CD14-positive monocyte (primary cell): ENCODE measurements around the gene RPS27L. TPM values are rescaled to one million over a fixed set of nuclear protein-coding genes. Genes with fewer than 3 reads are reported as not detected.

Experiments used
- DNase-seq, 3 donors: peaks; one replicate each; pipeline ENCODE4 v3.0.0-alpha.2; 2011 to 2022
- H2AFZ ChIP-seq: 2 replicates; pipeline ENCODE4 v1.6.0; 2012; ENCODE audit warnings: mild to moderate bottlenecking, low read depth, low read length, inconsistent platforms; ENCODE audit not compliant: insufficient read depth, poor library complexity, severe bottlenecking
- H3K27ac ChIP-seq, 2 donors: 1 replicate in 1 of 2; 2 replicates in 1 of 2; pipeline ENCODE4 v1.5.1; 2012 to 2013; ENCODE audit warnings: low read length in 2 of 2, control low read depth in 1 of 2, inconsistent platforms in 1 of 2, low read depth in 1 of 2, mild to moderate bottlenecking in 1 of 2
- H3K27me3 ChIP-seq, 2 donors: one replicate each; pipeline versions ENCODE4 v1.6.0 to v1.6.1; 2011 to 2013; ENCODE audit warnings: low read length in 2 of 2; ENCODE audit not compliant: control insufficient read depth in 2 of 2, insufficient read depth in 2 of 2
- H3K36me3 ChIP-seq, 2 donors: replicated peaks in 1 of 2; 1 replicate in 1 of 2; 2 replicates in 1 of 2; pipeline versions ENCODE4 v1.5.1 to v1.6.1; 2012 to 2013; ENCODE audit warnings: low read length in 2 of 2, control low read depth in 1 of 2, inconsistent platforms in 1 of 2, mild to moderate bottlenecking in 1 of 2; ENCODE audit not compliant: insufficient read depth in 2 of 2, control insufficient read depth in 1 of 2
- H3K4me1 ChIP-seq, 2 donors: 1 replicate in 1 of 2; 2 replicates in 1 of 2; pipeline versions ENCODE4 v1.5.1 to v1.6.1; 2012 to 2013; ENCODE audit warnings: low read length in 2 of 2, control low read depth in 1 of 2, inconsistent platforms in 1 of 2, mild to moderate bottlenecking in 1 of 2, moderate library complexity in 1 of 2; ENCODE audit not compliant: insufficient read depth in 2 of 2, control insufficient read depth in 1 of 2
- H3K4me2 ChIP-seq: replicated peaks from 2 replicates; pipeline ENCODE3; 2012; ENCODE audit warnings: low read length, moderate library complexity, mild to moderate bottlenecking; ENCODE audit not compliant: poor library complexity, severe bottlenecking; ENCODE audit errors: extremely low read depth
- H3K4me3 ChIP-seq, 3 experiments: fragments of 200-600 bp in 1 of 3; sonication (generic) in 1 of 3; replicated peaks in 1 of 3; 1 replicate in 2 of 3; 2 replicates in 1 of 3; pipeline ENCODE4 v1.5.1; 2011 to 2013; ENCODE audit warnings: low read length in 3 of 3, mild to moderate bottlenecking in 3 of 3, control low read depth in 2 of 3, low read depth in 2 of 3, inconsistent platforms in 1 of 3, moderate library complexity in 1 of 3
- H3K79me2 ChIP-seq: 2 replicates; pipeline ENCODE4 v1.6.0; 2012; ENCODE audit warnings: mild to moderate bottlenecking, control low read depth, inconsistent platforms, low read length, moderate library complexity; ENCODE audit not compliant: insufficient read depth
- H3K9ac ChIP-seq: 2 replicates; pipeline ENCODE4 v1.6.0; 2017; ENCODE audit warnings: low read length, mild to moderate bottlenecking; ENCODE audit not compliant: insufficient read depth, poor library complexity, severe bottlenecking
- H3K9me3 ChIP-seq, 2 donors: replicated peaks in 1 of 2; 1 replicate in 1 of 2; 2 replicates in 1 of 2; pipeline versions ENCODE4 v1.5.1 to v1.6.1; 2012 to 2013; ENCODE audit warnings: low read length in 2 of 2, control low read depth in 1 of 2; ENCODE audit not compliant: control insufficient read depth in 1 of 2, insufficient read depth in 1 of 2
- H4K20me1 ChIP-seq: 2 replicates; pipeline ENCODE4 v1.6.0; 2012; ENCODE audit warnings: mild to moderate bottlenecking, low read length, control low read depth, moderate library complexity; ENCODE audit not compliant: insufficient read depth
- H3K27ac Mint-ChIP-seq, 7 donors: one replicate each; pipeline ENCODE4 v1.8.0; 2020; ENCODE audit warnings: mild to moderate bottlenecking in 7 of 7, mixed read lengths in 7 of 7, moderate library complexity in 6 of 7, inconsistent platforms in 2 of 7
- H3K27me3 Mint-ChIP-seq, 3 donors: one replicate each; pipeline ENCODE4 v1.8.0; 2021 to 2022; ENCODE audit warnings: low read depth in 3 of 3, mild to moderate bottlenecking in 3 of 3, mixed read lengths in 3 of 3, moderate library complexity in 3 of 3, inconsistent platforms in 1 of 3
- H3K36me3 Mint-ChIP-seq, 2 donors: one replicate each; pipeline ENCODE4 v1.8.0; 2020; ENCODE audit warnings: mixed read lengths in 2 of 2, inconsistent platforms in 1 of 2, mild to moderate bottlenecking in 1 of 2
- H3K4me1 Mint-ChIP-seq: one replicate; pipeline ENCODE4 v1.8.0; 2020; ENCODE audit warnings: mild to moderate bottlenecking, mixed read lengths
- H3K4me3 Mint-ChIP-seq, 2 donors: one replicate each; pipeline ENCODE4 v1.8.0; 2020; ENCODE audit warnings: mild to moderate bottlenecking in 2 of 2, mixed read lengths in 2 of 2, moderate library complexity in 1 of 2
- H3K9me3 Mint-ChIP-seq, 7 donors: one replicate each; pipeline ENCODE4 v1.8.0; 2020 to 2022; ENCODE audit warnings: mixed read lengths in 7 of 7, mild to moderate bottlenecking in 6 of 7, moderate library complexity in 6 of 7, inconsistent platforms in 2 of 7
- CTCF ChIP-seq: fragments of 200-600 bp; IDR thresholded peaks from one replicate; pipeline ENCODE4 v1.8.0; 2022; ENCODE audit warnings: antibody characterized with exemption, mild to moderate bottlenecking
- WGBS: methylation state at CpG from one replicate; pipeline ENCODE4 v1.1.5; 2013; ENCODE audit warnings: missing lambda C conversion rate; ENCODE audit not compliant: insufficient coverage; 5-methylcytosine and 5-hydroxymethylcytosine counted together
- intact Hi-C, 2 donors: fragments of 100-400 bp; cut with micrococcal nuclease; formaldehyde crosslinking; loops; one replicate each; pipeline versions ENCODE4 v1.15.0 to v1.15.1; 2023
- polyA plus RNA-seq, 3 donors: library from polyadenylated mRNA; depleted of rRNA in 1 of 3; unstranded in 2 of 3; stranded (reverse) in 1 of 3; fragments of 300-500 nt in 2 of 3; fragments of >200 nt in 1 of 3; fragmentation: Illumina TruSeq in 2 of 3; gene quantifications; 1 replicate in 2 of 3; 2 replicates in 1 of 3; pipeline ENCODE4 v1.2.3, GENCODE V29; 2012 to 2021

The RPS27L gene
- polyA plus RNA-seq, 3 donors = 16.1 to 196 (median 178) TPM

GRCh38 chr15:63140936-63141335 lies 16.3 kb downstream of the RPS27L start:
- no peak for TF ChIP-seq CTCF
- Histone ChIP-seq H3K36me3 (peaks cover 23 to 71% of the 10 kb centered on the region in 2 donors), H3K4me2 (no peak overlapping the region), H3K27ac (no peak overlapping the region), H3K27me3 (no peaks in the 10 kb centered on the region), H3K4me1 (peaks cover 5 to 7% of the 10 kb centered on the region in 2 donors), H3K4me3 (no peak overlapping the region), H3K9me3 (no peaks in the 10 kb centered on the region), H3K79me2 (peaks cover 20% of the 10 kb centered on the region), H2AFZ (no peak overlapping the region), H3K9ac (no peak overlapping the region), H4K20me1 (peaks cover 33% of the 10 kb centered on the region)
- Mint-ChIP-seq H3K9me3 (peaks cover 0 to 4% (median 0%) of the 10 kb centered on the region in 7 donors), H3K36me3 (peaks cover 50 to 73% of the 10 kb centered on the region in 2 donors), H3K27me3 (peaks cover 0 to 1% (median 0%) of the 10 kb centered on the region in 3 donors), H3K27ac (no peak overlapping the region), H3K4me1 (peaks cover 9% of the 10 kb centered on the region), H3K4me3 (no peak overlapping the region)
- WGBS = no CpG with 5 or more reads among the region's 2 CpGs
- intact Hi-C loops = no loop called here
- no peak for DNase-seq

DNA sequence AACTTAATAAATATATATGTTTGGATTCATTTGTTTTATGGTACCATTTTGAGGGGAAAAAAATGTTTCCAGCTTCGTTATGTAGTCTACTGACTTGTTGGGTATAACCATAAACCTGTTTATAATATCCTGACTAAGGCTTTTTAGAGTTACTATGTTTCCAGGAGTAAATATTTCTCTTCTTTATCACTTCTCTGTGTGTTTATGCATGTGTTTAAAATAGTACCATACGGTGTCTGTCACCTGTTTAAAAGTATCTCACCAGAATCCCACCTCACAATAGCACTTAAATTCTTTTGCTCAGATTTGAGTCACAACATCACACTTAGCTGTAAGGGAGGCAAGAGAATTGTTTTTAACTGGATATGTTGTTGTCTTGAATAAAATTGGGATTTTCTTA lies 20.5 kb downstream of the RPS27L start:
- Histone ChIP-seq H3K36me3 (peaks cover 30 to 44% of the 10 kb centered on the region in 2 donors), H3K27ac (peak overlapping the region in 1 of 2 donors; percentile 99), H2AFZ (no peak overlapping the region), H3K4me1 (peaks cover 21 to 27% of the 10 kb centered on the region in 2 donors), H3K4me3 (no peak overlapping the region), H4K20me1 (peaks cover 20% of the 10 kb centered on the region), H3K4me2 (no peak overlapping the region), H3K9me3 (no peaks in the 10 kb centered on the region), H3K27me3 (no peaks in the 10 kb centered on the region), H3K79me2 (peaks cover 38% of the 10 kb centered on the region), H3K9ac (no peak overlapping the region)
- no peak overlapping the region for H3K4me3 Mint-ChIP-seq
- TF ChIP-seq CTCF = no peak
- DNase-seq = no peak
- intact Hi-C loops = loop anchor here in 1 of 2 donors (5.0 kb wide), 1 partner anchor 51 kb away; the partner anchor contains the start of gene RAB8B
- peak overlapping the region; percentile 96 to 99 (median 98) for H3K27ac Mint-ChIP-seq
- peaks cover 48 to 58% of the 10 kb centered on the region in 2 donors for H3K36me3 Mint-ChIP-seq
- WGBS = no CpG with 5 or more reads among the region's 2 CpGs
- no peaks in the 10 kb centered on the region for H3K27me3 Mint-ChIP-seq
- peaks cover 28% of the 10 kb centered on the region for H3K4me1 Mint-ChIP-seq
- H3K9me3 Mint-ChIP-seq = peaks cover 0 to 3% (median 0%) of the 10 kb centered on the region in 7 donors
